GM12874 (cell line): Measurements from ENCODE around the gene HS3ST4.

Experiments
- CTCF ChIP-seq: IDR thresholded peaks from 2 replicates; pipeline ENCODE4 v1.5.1; 2011; ENCODE audit warnings: low read depth, mild to moderate bottlenecking, control low read depth, low read length, moderate library complexity; ENCODE audit not compliant: insufficient read depth

HS3ST4 gene

GRCh38 chr16:25855818-25856217, 164.1 kb downstream of the HS3ST4 start:
- TF ChIP-seq CTCF = no peak

- TF ChIP-seq CTCF = no peak
Measured at GRCh38 chr16:25859645-25860044, 167.9 kb downstream of the HS3ST4 start.

GRCh38 chr16:25867041-25867440, 175.3 kb downstream of the HS3ST4 start:
- TF ChIP-seq CTCF = no peak

DNA sequence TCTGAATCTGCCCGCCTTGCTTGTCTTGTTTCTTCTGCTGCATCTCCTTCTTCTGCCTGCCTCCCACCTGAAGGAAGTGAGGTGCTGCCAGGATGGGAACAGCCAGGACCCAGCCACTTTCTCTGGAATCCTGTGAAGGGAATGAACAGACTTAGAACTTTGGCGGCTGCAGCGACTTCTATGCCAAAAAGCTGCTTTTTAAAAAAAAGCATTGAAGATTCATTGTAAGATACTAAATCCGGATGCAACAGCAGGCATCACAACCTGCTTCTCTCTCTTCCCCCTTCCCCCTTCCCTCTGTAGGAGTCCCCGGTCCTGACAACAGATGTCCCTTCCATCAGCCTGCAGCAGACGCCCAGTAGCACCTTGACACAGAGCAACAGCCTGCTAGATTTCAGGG, 176.3 kb downstream of the HS3ST4 start:
- TF ChIP-seq CTCF = no peak

DNA sequence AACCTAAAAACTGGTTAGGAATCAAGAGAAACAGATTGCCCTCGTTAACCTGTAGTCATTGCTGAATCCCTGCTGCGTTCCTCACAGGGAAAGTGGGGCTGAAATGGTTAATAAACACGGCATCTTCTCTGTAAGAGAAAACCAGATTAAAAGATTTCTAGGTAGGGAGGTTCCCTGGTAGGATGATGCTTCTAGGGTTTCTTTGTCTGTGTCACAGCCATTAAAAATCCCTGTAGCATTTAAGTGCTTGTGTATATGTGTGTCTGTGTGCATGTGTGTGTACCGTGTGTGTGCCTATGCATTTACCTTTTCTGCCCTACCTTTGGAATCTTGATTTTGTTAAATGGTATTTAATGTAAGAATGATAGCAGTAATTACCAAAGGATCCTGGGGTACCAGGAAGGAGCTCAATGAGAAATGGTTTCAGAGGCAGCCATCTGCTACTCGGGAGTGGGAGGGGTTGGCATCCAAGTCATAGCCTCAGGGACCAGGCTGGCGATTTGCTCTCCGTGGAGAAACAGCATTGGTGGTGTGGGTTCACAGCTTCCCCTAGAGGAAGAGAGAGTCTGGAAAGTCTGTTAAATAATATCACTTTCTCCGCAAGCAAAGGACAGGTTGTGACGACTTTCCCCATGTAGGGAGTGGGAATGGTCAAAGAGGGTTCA, 177.1 kb downstream of the HS3ST4 start:
- no peak for TF ChIP-seq CTCF

- TF ChIP-seq CTCF = no peak
Measured at GRCh38 chr16:25872369-25873070, 180.8 kb downstream of the HS3ST4 start.

- no peak for TF ChIP-seq CTCF
Measured at GRCh38 chr16:25874196-25874595, 182.4 kb downstream of the HS3ST4 start.
